DND-41 (cell line): ENCODE data around the gene NKD1.
"Not testable (repeated sequence)": the region's sequence is repeated elsewhere in the genome, so short reads cannot be mapped to it uniquely, and the experiment has no call there.

ENCODE experiments used
- ATAC-seq: fragments of 200-7000 bp; cut with Tn5 transposase; 3 replicates; pipeline ENCODE4 v1.9.1; 2021; ENCODE audit warnings: low read depth; ENCODE audit not compliant: insufficient read depth
- DNase-seq: peaks from one replicate; pipeline ENCODE4 v3.0.0-alpha.2; 2020
- H2AFZ ChIP-seq: 2 replicates; pipeline ENCODE4 v1.6.0; 2012; ENCODE audit warnings: low read depth, low read length
- H3K27ac ChIP-seq: 2 replicates; pipeline ENCODE4 v1.5.1; 2012; ENCODE audit warnings: low read length, inconsistent platforms
- H3K27me3 ChIP-seq: fragments of 200-600 bp; sonication (generic); 2 replicates; pipeline ENCODE4 v1.6.0; 2012; ENCODE audit warnings: low read length, mild to moderate bottlenecking, inconsistent platforms; ENCODE audit not compliant: insufficient read depth, poor library complexity
- H3K36me3 ChIP-seq: 2 replicates; pipeline ENCODE4 v1.5.1; 2012; ENCODE audit warnings: low read length, inconsistent platforms; ENCODE audit not compliant: insufficient read depth
- H3K4me1 ChIP-seq: 2 replicates; pipeline ENCODE4 v1.5.1; 2012; ENCODE audit warnings: mild to moderate bottlenecking, low read length; ENCODE audit not compliant: insufficient read depth
- H3K4me2 ChIP-seq: 2 replicates; pipeline ENCODE4 v1.6.0; 2012; ENCODE audit warnings: mild to moderate bottlenecking, moderate library complexity, low read length, inconsistent platforms; ENCODE audit not compliant: insufficient read depth
- H3K4me3 ChIP-seq, 2 experiments: fragments of 200-600 bp in 1 of 2; shearing (Covaris generic) in 1 of 2; 2 replicates each; pipeline ENCODE4 v1.5.1; 2012 to 2016; ENCODE audit warnings: inconsistent platforms in 2 of 2, low read length in 2 of 2, mild to moderate bottlenecking in 2 of 2, low read depth in 1 of 2, moderate library complexity in 1 of 2
- H3K79me2 ChIP-seq: 2 replicates; pipeline ENCODE4 v1.6.0; 2012; ENCODE audit warnings: low read length, inconsistent platforms; ENCODE audit not compliant: insufficient read depth
- H3K9ac ChIP-seq: 2 replicates; pipeline ENCODE4 v1.6.0; 2012; ENCODE audit warnings: low read depth, mild to moderate bottlenecking, inconsistent platforms, low read length, moderate library complexity
- H3K9me3 ChIP-seq: 2 replicates; pipeline ENCODE4 v1.5.1; 2012; ENCODE audit warnings: low read length, moderate library complexity, mild to moderate bottlenecking, inconsistent platforms; ENCODE audit not compliant: insufficient read depth, severe bottlenecking
- H4K20me1 ChIP-seq: 2 replicates; pipeline ENCODE4 v1.6.0; 2012; ENCODE audit warnings: low read length; ENCODE audit not compliant: insufficient read depth
- EZH2 ChIP-seq: IDR thresholded peaks from 3 replicates; pipeline ENCODE4 v1.6.1; 2012; ENCODE audit warnings: borderline replicate concordance, low read depth, mild to moderate bottlenecking, moderate library complexity, low read length, inconsistent platforms; ENCODE audit not compliant: severe bottlenecking
- TF ChIP-seq, protein P1 (sequence below): IDR thresholded peaks from 2 replicates; pipeline ENCODE4 v1.5.1; 2012; ENCODE audit warnings: borderline replicate concordance, low read length, moderate library complexity, mild to moderate bottlenecking; ENCODE audit not compliant: poor library complexity, severe bottlenecking; ENCODE audit errors: extremely low read depth

Gene NKD1

DNA sequence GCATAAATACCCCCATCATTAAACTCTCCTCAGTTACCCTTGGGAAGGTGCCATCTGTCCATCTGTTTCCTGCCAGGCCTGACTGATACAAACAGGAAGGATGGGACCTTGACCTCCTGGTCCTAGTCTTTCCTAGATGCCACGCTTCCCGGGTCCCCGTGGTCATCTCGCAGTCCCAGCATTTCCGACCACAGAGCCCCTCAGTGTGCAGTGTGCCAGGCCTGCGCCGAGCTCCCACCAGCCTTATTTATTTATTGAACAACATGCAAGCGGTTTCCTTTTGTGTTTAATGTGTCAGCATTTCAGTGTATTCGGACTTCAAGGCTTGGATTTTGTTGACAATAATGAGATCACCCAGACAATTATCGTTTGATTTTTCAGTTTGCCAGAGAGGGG lies 45.6 kb upstream of the NKD1 start:
- Histone ChIP-seq H3K79me2 (no peaks in the 10 kb centered on the region), H3K4me3 (no peak overlapping the region), H3K4me1 (no peaks in the 10 kb centered on the region), H3K4me2 (no peak overlapping the region), H2AFZ (no peak overlapping the region), H4K20me1 (no peaks in the 10 kb centered on the region), H3K27ac (no peak overlapping the region), H3K9me3 (no peaks in the 10 kb centered on the region), H3K9ac (no peak overlapping the region), H3K36me3 (no peaks in the 10 kb centered on the region), H3K27me3 (peaks cover 5% of the 10 kb centered on the region)
- no peak for ATAC-seq
- DNase-seq, result no peak
- TF ChIP-seq EZH2, result no peak
- TF ChIP-seq, protein P1, sequence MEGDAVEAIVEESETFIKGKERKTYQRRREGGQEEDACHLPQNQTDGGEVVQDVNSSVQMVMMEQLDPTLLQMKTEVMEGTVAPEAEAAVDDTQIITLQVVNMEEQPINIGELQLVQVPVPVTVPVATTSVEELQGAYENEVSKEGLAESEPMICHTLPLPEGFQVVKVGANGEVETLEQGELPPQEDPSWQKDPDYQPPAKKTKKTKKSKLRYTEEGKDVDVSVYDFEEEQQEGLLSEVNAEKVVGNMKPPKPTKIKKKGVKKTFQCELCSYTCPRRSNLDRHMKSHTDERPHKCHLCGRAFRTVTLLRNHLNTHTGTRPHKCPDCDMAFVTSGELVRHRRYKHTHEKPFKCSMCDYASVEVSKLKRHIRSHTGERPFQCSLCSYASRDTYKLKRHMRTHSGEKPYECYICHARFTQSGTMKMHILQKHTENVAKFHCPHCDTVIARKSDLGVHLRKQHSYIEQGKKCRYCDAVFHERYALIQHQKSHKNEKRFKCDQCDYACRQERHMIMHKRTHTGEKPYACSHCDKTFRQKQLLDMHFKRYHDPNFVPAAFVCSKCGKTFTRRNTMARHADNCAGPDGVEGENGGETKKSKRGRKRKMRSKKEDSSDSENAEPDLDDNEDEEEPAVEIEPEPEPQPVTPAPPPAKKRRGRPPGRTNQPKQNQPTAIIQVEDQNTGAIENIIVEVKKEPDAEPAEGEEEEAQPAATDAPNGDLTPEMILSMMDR, result no peak

DNA sequence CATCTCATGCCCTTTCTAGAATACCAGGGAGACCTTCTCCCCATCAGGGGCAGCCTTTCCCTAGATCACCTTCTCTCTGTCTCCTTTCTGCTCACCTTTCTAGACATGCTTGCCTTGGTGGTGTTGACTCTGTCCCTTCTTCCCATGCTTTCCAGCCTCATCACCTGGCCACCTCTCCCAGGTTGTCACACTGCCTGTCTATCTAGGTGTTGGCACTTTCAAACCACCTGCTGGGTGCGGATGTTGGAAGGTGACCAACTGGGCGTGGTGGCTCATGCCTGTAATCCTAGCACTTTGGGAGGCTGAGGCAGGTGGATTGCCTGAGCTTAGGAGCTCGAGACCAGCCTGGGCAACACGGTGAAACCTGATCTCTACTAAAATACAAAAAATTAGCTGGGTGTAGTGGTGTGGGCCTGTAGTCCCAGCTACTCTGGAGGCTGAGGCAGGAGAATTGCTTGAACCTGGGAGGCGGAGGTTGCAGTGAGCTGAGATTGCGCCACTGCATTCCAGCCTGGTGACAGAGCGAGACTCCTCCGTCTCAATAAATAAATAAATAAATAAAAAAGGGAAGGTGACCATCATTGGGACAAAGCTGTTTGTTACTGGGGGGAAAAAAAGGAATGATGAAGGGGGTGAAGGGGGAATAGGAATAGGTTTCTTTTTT lies 44.2 kb upstream of the NKD1 start:
- H3K9me3 ChIP-seq, H3K36me3 ChIP-seq, H3K79me2 ChIP-seq, H3K4me2 ChIP-seq, H3K27me3 ChIP-seq, H3K27ac ChIP-seq, H2AFZ ChIP-seq, H4K20me1 ChIP-seq, H3K9ac ChIP-seq, H3K4me1 ChIP-seq, ATAC-seq, DNase-seq, H3K4me3 ChIP-seq: not testable (repeated sequence)

DNA sequence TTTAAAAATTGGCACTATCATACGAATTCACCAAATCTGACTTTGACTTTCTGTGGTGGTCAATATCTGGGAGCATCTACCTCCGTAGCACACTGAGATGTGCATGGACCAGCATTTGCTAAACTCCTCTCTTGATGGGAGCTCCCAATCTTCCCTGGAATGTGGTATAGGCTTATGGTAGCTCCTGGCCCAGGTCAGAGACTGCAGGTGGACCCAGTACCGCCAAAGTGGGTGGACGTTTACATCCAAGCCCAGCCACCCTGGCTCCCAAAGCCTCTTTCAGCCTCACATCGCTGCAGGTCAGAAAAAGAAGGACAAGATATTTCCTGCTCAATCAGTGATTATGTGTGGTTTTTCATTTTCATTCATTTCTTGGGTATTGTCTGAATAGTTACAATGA lies 43.1 kb upstream of the NKD1 start:
- Histone ChIP-seq H3K4me3 (no peak overlapping the region), H3K27me3 (peaks cover 5% of the 10 kb centered on the region), H3K4me2 (no peak overlapping the region), H3K9ac (no peak overlapping the region), H3K79me2 (no peaks in the 10 kb centered on the region), H3K27ac (no peak overlapping the region), H3K4me1 (no peaks in the 10 kb centered on the region), H2AFZ (no peak overlapping the region), H3K36me3 (no peaks in the 10 kb centered on the region), H3K9me3 (no peaks in the 10 kb centered on the region), H4K20me1 (no peaks in the 10 kb centered on the region)
- ATAC-seq (no peak), DNase-seq (no peak)
- TF ChIP-seq, protein P1, result no peak
- no peak for TF ChIP-seq EZH2

DNA sequence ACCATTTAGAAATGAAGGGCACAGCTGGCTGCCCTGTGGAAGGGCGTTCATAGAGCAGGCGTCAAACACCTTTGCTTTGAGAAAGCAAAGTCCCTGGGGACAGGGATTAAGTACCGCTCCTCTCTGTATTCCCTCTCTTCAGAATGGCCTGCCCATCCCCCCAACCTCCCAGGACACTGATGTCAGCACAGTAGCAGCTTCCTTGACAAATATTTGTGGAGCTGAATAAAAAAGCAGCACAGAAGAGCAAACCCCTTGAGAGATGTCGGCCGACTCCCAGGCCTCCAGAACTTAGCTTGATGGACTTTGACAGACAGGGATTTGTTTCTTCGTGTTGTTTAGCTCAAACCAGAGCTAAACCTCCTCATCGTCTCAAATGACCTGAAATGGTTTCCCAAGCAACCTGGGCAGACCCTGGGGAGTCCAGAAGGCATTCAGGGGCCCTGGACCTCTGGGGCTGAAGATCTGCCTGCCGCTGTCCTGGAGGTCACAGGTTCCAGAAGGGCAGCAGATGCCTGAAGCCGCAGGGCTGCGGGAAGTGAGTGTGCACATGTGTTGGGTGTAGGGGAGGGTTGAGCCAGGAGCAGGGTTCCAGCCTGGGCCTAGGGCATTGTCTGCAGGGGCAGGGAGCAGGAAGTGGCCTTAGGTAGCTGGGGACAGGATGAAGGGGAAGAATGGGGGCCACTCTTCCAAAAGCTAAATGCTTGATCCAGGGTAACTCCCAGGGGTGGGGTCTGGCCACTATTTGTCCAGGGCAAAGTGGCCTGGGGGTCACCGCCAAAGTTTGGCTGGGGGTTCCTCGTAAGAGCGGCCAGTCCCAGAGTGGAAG lies 42.3 kb upstream of the NKD1 start:
- ATAC-seq, result no peak
- Histone ChIP-seq H3K4me1 (no peaks in the 10 kb centered on the region), H3K36me3 (no peaks in the 10 kb centered on the region), H3K9ac (no peak overlapping the region), H3K79me2 (no peaks in the 10 kb centered on the region), H3K9me3 (no peaks in the 10 kb centered on the region), H3K4me3 (no peak overlapping the region), H2AFZ (no peak overlapping the region), H3K4me2 (no peak overlapping the region), H3K27me3 (peaks cover 5% of the 10 kb centered on the region), H4K20me1 (no peaks in the 10 kb centered on the region), H3K27ac (no peak overlapping the region)
- DNase-seq, result no peak
- TF ChIP-seq, protein P1, result no peak
- TF ChIP-seq EZH2, result no peak
